ENCODE measurements around the gene PLB1. TPM values are rescaled to one million over a fixed set of nuclear protein-coding genes. Genes with fewer than 3 reads are reported as not detected.

PLB1 gene
- total and polyA plus RNA-seq, 2 donors (not counting 1 experiment from before 2014, with no cell fraction given): 0.25 to 0.51 TPM

- H2AFZ ChIP-seq (ENCODE audit: insufficient read depth, low read depth, low read length, poor library complexity, severe bottlenecking): no peak overlapping the region
- no peak overlapping the region for H3K27ac ChIP-seq (ENCODE audit: low read length in 2 of 2)
- H3K36me3 ChIP-seq (replicated peaks in 1 of 2; ENCODE audit: control extremely low read depth in 1 of 2, control insufficient read depth in 1 of 2, extremely low read depth in 1 of 2, insufficient read depth in 2 of 2, low read length in 1 of 2): no peaks in the 10 kb centered on the region
- H3K4me1 ChIP-seq (ENCODE audit: control insufficient read depth in 2 of 2, insufficient read depth in 2 of 2, low read length in 2 of 2): peaks cover 8 to 22% of the 10 kb centered on the region in 2 donors
- H3K9me3 Mint-ChIP-seq (ENCODE audit: insufficient read depth): no peaks in the 10 kb centered on the region
- ChIA-PET CTCF (interaction anchor here (1.3 kb wide), 1 partner anchor 31 kb away, joined by 5 read pairs; no protein-coding TSS in a partner anchor), POLR2A (no interaction called here)
- no peak overlapping the region for H3K27ac Mint-ChIP-seq
- no peaks in the 10 kb centered on the region for H4K20me1 ChIP-seq (ENCODE audit: control insufficient read depth, insufficient read depth, low read length, poor library complexity, severe bottlenecking)
- intact Hi-C loops (cut with micrococcal nuclease): no loop called here
- WGBS (ENCODE audit: insufficient coverage): 100% methylated on average over 7 of the region's 7 CpGs
- H3K4me3 ChIP-seq (ENCODE audit: control extremely low read depth in 1 of 5, extremely low read depth in 1 of 5, insufficient read depth in 1 of 5, low read depth in 2 of 5, low read length in 4 of 5): no peak overlapping the region
- DNase-seq: no peak
- no peak overlapping the region for H3K9ac ChIP-seq (ENCODE audit: low read length)
- no peaks in the 10 kb centered on the region for H3K79me2 ChIP-seq (ENCODE audit: control insufficient read depth, insufficient read depth, low read length)
- peaks cover 24% of the 10 kb centered on the region for H3K4me1 Mint-ChIP-seq
- TF ChIP-seq EZH2 (IDR thresholded peaks at IDR 0.05; ENCODE audit: borderline replicate concordance, insufficient read depth, low read depth, low read length, poor library complexity, severe bottlenecking): no peak
- TF ChIP-seq, protein P1, sequence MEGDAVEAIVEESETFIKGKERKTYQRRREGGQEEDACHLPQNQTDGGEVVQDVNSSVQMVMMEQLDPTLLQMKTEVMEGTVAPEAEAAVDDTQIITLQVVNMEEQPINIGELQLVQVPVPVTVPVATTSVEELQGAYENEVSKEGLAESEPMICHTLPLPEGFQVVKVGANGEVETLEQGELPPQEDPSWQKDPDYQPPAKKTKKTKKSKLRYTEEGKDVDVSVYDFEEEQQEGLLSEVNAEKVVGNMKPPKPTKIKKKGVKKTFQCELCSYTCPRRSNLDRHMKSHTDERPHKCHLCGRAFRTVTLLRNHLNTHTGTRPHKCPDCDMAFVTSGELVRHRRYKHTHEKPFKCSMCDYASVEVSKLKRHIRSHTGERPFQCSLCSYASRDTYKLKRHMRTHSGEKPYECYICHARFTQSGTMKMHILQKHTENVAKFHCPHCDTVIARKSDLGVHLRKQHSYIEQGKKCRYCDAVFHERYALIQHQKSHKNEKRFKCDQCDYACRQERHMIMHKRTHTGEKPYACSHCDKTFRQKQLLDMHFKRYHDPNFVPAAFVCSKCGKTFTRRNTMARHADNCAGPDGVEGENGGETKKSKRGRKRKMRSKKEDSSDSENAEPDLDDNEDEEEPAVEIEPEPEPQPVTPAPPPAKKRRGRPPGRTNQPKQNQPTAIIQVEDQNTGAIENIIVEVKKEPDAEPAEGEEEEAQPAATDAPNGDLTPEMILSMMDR (IDR thresholded peaks at IDR 0.05): no peak
- H3K9me3 ChIP-seq (ENCODE audit: control extremely low read depth in 1 of 3, control insufficient read depth in 2 of 3, insufficient read depth in 1 of 3, low read length in 2 of 3): no peaks in the 10 kb centered on the region
- no peaks in the 10 kb centered on the region for H3K27me3 Mint-ChIP-seq
- H3K4me3 Mint-ChIP-seq: no peak overlapping the region
- no peaks in the 10 kb centered on the region for H3K27me3 ChIP-seq (replicated peaks in 1 of 4; ENCODE audit: control extremely low read depth in 1 of 4, control insufficient read depth in 3 of 4, insufficient read depth in 4 of 4, low read length in 3 of 4)
- no peak for ATAC-seq (ENCODE audit: low read depth)
- H3K4me2 ChIP-seq (replicated peaks; ENCODE audit: low read depth, low read length, poor library complexity, severe bottlenecking): no peak overlapping the region
These were observed 102.6 kb downstream of the PLB1 start for GRCh38 chr2:28598484-28598883.

GRCh38 chr2:28600181-28600580, 104.3 kb downstream of the PLB1 start:
- H3K4me1 Mint-ChIP-seq: peaks cover 13% of the 10 kb centered on the region
- Histone ChIP-seq H3K27ac (ENCODE audit: low read length in 2 of 2) (no peak overlapping the region), H3K4me2 (replicated peaks; ENCODE audit: low read depth, low read length, poor library complexity, severe bottlenecking) (no peak overlapping the region), H3K9ac (ENCODE audit: low read length) (no peak overlapping the region), H2AFZ (ENCODE audit: insufficient read depth, low read depth, low read length, poor library complexity, severe bottlenecking) (no peak overlapping the region), H3K36me3 (replicated peaks in 1 of 2; ENCODE audit: control extremely low read depth in 1 of 2, control insufficient read depth in 1 of 2, extremely low read depth in 1 of 2, insufficient read depth in 2 of 2, low read length in 1 of 2) (no peaks in the 10 kb centered on the region), H3K27me3 (replicated peaks in 1 of 4; ENCODE audit: control extremely low read depth in 1 of 4, control insufficient read depth in 3 of 4, insufficient read depth in 4 of 4, low read length in 3 of 4) (no peaks in the 10 kb centered on the region), H4K20me1 (ENCODE audit: control insufficient read depth, insufficient read depth, low read length, poor library complexity, severe bottlenecking) (no peaks in the 10 kb centered on the region), H3K4me1 (ENCODE audit: control insufficient read depth in 2 of 2, insufficient read depth in 2 of 2, low read length in 2 of 2) (peaks cover 5 to 13% of the 10 kb centered on the region in 2 donors), H3K79me2 (ENCODE audit: control insufficient read depth, insufficient read depth, low read length) (no peaks in the 10 kb centered on the region), H3K4me3 (ENCODE audit: control extremely low read depth in 1 of 5, extremely low read depth in 1 of 5, insufficient read depth in 1 of 5, low read depth in 2 of 5, low read length in 4 of 5) (no peak overlapping the region), H3K9me3 (ENCODE audit: control extremely low read depth in 1 of 3, control insufficient read depth in 2 of 3, insufficient read depth in 1 of 3, low read length in 2 of 3) (no peaks in the 10 kb centered on the region)
- ATAC-seq (ENCODE audit: low read depth): no peak
- POLR2A ChIA-PET: no interaction called here
- CTCF ChIA-PET: no interaction called here
- DNase-seq: no peak
- no peak overlapping the region for H3K27ac Mint-ChIP-seq
- no peak overlapping the region for H3K4me3 Mint-ChIP-seq
- no peaks in the 10 kb centered on the region for H3K9me3 Mint-ChIP-seq (ENCODE audit: insufficient read depth)
- TF ChIP-seq, protein P1 (IDR thresholded peaks at IDR 0.05): no peak
- TF ChIP-seq EZH2 (IDR thresholded peaks at IDR 0.05; ENCODE audit: borderline replicate concordance, insufficient read depth, low read depth, low read length, poor library complexity, severe bottlenecking): no peak
- intact Hi-C loops (cut with micrococcal nuclease): no loop called here
- WGBS (ENCODE audit: insufficient coverage): 0% methylated on average over 1 of the region's 5 CpGs
- H3K27me3 Mint-ChIP-seq: no peaks in the 10 kb centered on the region
